ENCODE data around the gene ALK.

ALK gene

DNA sequence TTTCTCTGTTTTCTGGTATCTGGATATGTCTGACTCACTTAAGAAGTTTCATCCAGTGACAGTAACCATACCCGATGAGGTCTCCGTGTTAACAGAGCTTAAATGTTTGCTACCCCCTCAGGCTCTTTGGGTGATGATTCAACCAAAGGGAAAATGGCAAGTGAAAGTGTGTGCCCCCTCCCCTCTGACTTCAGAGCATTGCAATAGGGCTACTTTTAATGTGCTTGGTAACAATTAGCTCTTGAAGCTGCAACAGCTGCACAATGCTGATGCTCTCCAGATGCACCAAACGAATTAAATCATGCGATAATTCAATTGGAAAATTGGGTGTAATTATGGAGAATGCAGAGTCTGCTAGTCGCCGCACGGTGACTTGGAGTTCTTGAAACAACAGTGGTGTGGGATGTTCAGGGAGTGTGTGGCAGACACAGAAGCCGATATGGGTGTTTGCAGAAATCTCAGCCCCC, 270.7 kb downstream of the ALK start:
- no peak for DNase-seq (ENCODE audit: low read depth)

DNA sequence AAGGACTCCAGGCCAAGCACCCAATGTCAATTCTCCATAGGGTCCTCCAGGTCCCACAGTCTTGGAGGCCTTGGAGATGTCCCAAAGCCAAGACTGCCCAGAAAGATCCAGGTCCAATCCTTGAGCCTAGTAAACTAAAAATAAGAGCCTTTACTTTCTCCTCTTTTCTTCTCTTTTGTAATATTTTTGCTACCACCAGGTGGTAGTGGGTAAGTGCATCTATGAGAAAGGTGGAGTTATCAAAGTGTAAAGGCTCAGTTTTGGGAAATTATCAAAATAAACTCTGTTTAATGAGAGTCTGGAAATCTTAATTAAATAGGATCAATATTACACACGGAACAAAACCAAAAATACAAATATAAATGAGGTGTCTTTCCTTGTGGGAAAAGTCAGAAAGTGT, 276.4 kb downstream of the ALK start:
- DNase-seq (ENCODE audit: low read depth), result no peak

DNA sequence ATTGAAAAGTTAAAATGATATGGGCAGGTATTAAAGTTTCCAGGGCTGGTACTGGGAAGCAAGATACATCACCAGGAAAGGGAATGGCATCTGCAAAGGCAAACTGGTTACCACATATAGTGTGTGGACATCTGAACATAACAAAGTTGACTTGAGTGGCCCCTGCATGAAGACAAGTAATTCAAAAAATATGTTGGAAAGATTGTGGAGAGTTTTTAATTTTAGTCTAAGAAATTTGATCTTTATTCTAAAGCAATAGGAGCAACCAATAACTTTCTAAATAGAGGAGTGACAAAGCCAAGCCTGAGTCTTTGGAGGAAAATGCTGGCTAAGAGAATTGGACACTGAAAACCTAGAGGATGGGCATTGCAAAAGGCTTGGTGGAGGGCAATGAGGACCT, 278.2 kb downstream of the ALK start:
- DNase-seq (ENCODE audit: low read depth), result no peak

DNA sequence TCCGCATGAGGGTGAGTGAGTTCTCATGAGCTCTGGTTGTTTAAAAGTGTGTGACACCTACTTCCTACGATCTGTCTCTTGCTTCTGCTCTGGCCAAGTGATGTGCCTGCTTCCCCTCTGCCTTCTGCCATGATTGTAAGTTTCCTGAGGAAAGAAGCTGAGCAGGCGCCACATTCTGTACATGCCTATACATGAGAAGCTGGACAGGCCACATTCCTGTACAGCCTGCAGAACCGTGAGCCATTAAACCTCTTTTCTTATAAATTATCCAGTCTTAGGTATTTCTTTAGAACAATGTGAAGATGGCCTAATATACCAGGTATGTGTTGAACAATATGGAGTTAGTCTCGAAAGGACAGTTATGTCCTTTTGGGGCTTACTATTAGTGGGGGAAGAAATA, 281.0 kb downstream of the ALK start:
- DNase-seq (ENCODE audit: low read depth), result no peak

DNA sequence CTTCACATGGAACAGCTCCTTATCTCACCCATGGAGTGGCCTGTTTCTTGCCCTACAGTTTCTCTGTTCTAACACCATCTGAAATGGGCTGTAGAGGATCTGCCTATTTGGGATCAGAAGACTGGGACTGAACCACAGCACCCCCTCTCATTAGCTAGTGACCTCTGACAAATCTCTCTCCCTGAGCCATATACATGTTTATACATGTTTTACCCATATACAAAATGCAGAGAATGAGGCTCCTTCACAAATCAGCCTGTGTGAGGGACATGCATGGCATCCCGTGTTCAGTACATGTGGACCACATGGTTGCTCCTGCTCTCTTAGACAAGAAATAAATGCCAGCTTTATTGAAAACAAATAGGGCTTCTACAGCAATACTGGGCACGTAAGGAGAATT, 282.7 kb downstream of the ALK start:
- no peak for DNase-seq (ENCODE audit: low read depth)

DNA sequence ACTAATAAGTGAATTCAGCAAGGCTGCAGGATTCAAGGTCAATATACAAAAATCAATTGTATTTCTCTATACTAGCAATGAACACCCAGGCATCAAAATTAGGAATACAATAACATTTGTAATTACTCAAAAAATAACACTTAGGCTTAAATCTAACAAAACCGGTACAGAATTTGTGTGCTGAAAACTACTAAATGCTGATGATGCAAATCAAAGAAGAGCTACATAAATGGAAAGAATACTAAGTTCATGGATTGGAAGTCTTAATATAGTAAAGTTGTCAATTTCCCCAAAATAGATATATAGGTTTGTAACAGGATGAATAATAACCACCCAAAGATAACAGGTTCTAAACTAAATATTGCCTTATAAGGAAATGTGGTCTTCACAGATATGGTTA, 286.5 kb downstream of the ALK start:
- no peak for DNase-seq (ENCODE audit: low read depth)

DNA sequence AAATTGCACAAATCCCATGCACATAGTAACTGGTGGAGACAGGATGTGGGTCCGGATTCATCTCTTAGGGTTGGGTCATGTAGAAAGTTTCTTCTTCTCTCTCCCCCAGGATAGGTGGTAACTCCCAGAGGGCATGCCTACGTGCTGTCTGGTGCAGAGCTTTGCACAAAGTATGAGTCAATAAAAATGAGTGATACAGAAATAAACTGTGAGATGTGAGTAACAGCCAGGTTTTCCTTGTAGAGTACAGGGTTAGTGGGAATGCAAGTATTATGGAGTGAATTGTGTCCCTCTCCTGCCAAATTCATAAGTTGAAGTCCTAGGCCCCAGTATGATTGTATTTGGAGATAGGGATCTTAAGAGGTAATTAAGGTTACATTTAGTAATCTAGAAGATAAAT, 289.4 kb downstream of the ALK start:
- no peak for DNase-seq (ENCODE audit: low read depth)

DNA sequence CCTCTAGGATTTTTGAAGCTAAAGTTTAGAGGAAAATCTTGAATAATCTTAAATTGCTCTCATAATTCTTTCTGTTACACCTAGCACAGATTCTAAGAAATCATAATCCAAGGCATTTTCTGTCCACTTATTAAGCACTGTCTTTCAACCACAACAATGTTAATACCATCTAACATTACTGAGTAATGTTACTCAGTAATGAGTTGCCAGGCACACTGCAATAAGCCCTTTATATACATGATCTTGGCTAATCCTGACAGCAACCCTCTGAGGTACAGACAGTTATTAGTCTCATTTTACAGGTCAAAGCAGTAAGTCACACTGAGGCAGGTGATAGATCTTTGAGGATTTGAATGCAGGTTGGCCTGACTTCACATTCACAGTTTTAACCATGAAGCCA, 291.9 kb downstream of the ALK start:
- no peak for DNase-seq (ENCODE audit: low read depth)

DNA sequence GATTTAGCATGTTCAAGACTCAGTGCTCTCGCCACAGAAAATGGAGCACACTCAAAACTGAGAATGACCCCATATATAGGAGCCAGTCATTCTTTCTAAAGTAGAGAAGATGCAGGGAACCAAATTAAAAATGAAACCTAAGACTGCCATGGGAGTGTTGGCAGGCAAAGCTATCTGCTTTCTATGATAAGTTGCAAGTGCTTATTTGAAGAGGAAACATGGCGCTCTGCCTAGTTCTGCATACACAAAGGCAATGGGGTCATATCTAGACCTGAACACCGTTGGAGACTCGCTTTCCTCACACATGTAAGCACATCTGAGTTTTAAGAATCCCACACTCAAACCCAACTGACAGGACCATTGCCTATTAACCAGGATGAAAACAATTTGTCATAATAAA, 292.5 kb downstream of the ALK start:
- no peak for DNase-seq (ENCODE audit: low read depth)

DNA sequence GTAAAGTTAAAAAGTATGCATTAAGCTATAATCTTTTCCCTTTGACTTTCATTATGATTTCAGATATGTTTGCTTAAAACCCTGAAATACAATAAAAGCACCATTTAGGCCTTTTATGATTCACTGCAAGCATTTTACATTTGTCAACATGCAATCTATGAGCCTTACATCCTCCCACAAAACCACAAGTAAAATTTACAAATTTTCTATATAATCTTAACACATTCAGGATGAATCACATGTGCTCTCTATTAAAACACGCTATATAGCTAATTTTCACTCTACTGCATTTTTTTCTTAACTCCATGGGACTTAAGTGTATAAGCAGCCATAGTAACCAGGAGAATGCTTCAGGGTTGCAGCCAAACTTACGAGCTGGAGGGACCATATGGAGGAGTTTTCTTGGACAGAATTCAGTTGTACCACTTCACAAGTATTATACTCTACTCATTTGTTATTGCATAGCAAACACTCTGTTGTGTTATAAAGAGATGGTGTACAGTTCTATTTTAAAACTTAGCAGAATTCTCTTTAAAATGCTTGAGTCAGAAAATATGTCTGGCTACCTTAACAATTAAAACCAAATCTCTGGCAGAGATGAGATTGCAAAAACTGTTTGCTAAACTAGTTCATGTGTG, 293.2 kb downstream of the ALK start:
- DNase-seq (ENCODE audit: low read depth), result no peak

DNA sequence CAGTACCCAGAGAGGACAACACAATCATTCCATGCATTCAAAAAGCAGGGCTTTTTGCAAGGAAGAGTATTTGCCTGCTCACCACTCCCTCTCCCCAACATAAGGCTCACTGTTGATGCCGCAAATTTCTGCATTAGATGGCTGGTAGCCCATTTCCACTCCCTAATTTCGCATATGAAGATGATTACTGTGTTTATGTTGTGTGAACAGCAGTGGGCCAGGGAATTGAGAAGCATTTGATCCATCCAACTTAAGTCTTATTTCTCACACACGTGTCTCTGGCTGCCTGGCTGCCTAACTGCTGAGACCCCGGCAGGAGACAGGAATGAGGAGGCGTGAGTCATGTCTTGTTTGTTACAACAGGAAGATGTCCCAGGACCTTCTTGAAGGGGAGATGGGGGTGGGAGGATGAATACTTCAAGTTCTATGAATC, 294.1 kb downstream of the ALK start:
- no peak for DNase-seq (ENCODE audit: low read depth)

DNA sequence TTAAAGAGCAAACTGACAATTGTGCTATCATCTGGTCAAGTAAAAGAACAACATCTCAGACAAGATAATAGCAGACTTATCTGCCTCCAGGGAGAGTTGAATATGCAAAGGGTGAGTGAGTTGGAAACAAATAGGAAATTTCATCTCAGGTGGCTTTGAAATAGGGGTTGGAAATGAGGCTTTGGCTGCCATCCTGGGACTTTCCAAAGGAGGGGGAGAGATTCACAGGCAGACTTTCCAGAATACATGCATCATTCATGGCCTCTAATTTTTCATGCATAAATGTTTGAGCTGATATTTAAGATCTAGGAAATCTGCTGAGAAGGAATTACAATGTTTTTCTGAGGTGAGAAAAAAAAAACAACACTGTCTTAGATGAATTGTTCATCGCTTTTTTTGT, 300.5 kb downstream of the ALK start:
- no peak for DNase-seq (ENCODE audit: low read depth)

DNA sequence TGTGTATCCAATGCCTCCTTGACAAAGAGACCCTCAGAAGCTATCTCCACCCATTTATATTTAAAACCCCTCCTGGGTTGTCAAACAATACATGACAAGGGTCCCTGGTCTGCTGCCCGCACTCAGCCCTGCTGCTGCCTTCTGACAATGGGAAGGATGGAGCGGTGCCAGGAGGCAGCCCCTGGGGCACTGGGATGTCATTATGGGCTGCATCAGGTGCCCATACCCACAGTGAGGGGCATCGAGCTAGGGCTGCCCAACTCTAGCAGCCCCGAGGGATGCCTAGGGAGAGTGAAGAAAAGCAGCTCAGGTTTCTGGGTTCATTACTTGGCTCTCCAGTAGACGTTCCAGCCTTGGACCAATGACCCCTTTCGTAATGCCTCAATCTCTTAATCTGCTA, 301.7 kb downstream of the ALK start:
- no peak for DNase-seq (ENCODE audit: low read depth)

DNA sequence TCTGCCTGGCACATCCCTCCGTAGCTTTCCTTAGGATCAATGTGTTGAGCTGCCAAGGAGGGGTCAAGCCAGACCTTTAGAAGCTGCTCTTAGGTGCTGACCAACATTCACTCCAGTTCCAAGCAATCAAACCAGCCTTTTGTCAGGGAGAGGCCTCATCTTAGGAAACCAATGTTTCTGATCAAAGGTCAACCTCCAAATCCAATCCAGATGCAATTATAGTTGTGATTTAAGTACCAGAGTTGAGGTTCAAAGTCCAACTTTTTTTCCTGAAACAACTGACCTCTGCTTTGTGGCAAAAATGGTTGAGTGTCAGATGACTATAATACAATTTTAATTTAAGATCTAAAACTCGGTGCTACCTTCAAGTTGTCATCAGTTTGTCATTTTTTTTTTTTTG, 303.4 kb downstream of the ALK start:
- DNase-seq (ENCODE audit: low read depth), result no peak

DNA sequence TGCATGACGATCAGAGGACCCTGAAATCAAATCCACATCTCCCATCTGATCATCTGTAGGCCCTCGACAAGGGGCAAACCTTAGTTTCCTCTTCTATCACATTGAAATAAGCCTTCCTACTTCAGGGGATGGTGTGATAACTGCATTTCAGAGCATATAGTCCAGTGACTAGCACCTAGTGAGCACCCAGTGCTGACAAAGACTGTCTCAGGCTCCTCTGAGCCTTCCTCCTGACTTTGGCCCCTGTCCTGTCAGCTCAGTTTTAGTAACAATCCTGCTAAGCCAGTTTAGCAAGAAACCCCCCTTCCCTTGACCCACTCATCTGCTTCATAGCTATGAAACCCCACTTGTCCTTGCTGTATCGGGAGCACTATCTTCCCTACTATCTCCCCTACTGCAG, 304.0 kb downstream of the ALK start:
- no peak for DNase-seq (ENCODE audit: low read depth)

DNA sequence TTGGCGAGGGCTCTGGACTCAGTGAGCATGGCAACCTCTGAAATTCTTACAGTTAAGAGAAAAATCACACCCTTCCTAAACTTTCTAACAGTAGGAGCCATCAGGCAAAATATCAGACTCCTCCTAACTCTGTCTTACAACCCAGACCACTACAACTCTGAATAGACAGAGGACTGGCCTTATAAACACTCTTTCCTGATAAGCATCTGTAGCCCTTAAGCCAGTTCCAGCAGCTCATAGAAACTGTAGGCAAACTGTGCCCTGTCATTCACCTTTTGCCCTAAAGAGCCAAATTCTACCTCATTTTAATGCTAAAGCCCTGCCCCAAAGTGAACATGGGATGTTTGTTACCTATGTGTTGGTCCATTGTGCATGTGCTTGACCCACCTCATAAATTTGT, 304.8 kb downstream of the ALK start:
- DNase-seq (ENCODE audit: low read depth), result no peak

DNA sequence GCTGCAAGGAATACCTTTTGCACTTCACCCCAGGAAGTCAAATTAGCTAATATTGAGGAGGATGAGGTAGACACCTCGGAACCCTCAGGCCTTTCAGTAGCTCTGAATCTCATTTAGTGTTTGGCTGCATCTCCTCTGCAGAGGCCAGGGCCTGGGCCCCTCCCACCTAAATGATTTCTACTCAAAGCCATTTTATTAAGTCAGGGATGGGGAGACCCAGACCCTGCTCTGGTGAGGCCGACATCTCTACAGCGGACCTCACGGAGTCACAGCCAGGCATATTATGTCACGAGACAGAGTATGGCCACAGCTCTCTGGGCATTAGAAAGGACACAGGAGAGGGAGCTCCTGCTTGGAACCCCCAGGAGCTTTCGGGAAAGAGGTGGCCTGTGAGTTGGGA, 305.5 kb downstream of the ALK start:
- no peak for DNase-seq (ENCODE audit: low read depth)

DNA sequence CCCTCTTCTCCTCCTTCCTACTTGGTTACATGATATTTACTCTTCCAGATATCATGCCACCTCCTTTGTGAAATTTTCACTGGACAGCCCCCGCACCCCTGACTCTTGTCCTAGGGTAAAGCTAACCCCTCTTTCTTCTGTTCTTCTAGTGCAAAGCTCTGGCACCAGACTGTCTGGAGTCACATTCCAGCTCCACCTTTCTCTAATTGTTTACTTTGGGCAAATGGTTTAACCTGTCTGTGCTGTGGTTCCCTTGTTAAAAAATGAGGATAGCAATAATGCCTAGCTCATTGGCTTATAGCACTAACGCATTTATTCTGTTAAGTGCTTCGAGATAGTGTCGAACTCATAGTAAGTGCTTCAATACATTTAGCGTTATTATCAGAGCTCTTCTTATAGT, 306.2 kb downstream of the ALK start:
- no peak for DNase-seq (ENCODE audit: low read depth)

DNA sequence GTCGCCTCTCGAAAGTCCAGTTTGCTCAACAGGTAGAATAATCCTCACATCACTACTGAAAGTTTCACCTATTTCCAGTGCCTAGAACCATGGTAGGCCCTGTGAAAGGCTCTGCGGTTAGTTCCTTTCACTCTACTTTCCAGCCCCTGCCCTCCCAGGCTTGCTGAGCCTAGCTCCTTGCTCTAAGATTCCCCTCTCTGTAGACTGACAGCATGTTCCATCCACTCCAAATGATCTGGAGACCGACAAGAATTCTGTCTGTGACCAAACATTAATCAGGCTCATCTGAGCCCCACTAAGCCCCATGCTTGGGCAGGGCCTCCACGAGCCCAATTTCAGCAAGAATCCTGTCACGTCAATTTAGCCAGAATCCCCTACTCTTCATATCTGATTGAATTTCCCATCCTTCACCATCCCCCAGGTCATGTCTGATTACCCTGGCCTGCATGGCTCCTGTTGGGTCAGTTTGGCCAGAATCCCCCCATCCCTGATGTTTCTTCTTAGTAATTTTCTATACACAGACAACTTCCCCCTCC, 307.0 kb downstream of the ALK start:
- DNase-seq (ENCODE audit: low read depth), result no peak

DNA sequence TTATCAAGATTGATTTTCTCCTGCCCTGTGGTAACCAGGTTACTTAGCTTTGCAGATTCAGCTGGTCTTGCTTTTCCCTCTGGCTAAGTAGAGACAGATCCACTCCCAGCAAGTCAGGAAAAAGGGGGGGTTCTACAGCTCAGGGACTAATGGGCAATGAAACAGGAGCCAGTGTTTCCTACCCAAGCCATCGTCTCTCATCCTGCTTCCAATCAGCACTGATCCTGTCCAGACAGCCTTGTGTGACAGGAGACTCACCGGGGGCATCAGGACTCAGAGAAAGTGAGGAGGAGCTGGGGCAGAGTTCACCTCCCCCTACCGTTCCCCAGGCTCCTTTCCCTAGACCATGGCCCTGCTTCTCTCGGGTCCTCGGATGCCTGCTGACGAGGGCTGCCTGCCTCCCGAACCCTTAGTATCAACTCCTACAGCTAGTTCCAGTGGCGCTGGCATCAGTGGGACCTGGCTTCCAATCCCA, 307.6 kb downstream of the ALK start:
- no peak for DNase-seq (ENCODE audit: low read depth)

DNA sequence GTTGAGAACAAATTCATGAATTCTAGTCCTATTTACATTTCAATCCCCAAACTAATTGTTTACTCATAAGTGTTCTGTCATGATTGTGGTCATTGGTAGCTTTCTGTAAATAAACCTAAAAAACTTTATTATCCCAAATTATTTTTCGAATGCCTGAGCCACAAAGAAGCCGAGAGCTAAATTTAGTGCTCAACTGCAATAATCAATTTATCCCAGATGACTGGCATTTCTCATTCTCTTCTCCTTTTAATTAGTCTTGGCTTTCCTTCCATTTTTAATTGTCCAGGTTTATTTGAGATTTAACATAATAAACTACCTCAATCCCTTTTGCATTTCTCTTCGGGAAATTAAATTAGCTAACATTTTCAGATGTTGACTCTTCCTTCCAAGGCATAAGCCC, 308.3 kb downstream of the ALK start:
- DNase-seq (ENCODE audit: low read depth), result no peak

DNA sequence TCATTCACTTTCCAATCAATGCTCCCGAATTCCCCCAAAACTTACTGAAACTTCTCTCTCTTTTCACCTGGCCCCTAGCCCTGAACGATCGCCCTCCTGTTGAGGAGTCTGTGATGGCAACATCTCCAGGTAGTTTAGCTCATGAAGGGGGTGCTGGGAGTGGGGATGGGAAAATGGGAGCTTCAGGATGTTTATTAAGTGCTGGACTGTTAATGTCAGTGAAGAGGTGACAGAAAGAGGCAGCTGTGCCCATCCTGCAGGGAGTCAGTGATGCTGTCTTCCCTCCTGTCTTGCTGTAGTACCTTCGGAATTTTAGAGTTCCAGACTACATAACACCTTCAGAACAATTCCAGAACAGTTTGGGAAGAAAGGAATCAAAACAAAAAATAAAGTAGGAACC, 308.8 kb downstream of the ALK start:
- no peak for DNase-seq (ENCODE audit: low read depth)

DNA sequence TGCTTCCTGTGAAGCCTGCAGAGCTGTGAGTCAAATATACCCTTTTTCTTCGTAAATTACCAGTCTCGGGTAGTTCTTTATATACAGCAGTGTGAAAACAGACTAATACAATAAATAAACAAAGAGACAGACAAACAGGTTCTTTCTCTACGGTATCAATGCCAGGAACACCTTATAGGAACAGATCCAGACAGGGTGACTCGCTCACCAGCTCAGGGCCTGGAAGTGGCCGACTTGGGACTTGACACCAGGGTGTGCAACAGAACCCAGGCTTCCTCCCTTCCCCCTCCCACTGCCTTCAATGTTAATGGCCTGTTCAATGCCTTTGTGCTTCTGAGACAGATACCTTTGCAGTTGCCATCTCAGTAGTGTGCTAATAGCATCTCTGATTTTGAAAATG, 309.5 kb downstream of the ALK start:
- no peak for DNase-seq (ENCODE audit: low read depth)

DNA sequence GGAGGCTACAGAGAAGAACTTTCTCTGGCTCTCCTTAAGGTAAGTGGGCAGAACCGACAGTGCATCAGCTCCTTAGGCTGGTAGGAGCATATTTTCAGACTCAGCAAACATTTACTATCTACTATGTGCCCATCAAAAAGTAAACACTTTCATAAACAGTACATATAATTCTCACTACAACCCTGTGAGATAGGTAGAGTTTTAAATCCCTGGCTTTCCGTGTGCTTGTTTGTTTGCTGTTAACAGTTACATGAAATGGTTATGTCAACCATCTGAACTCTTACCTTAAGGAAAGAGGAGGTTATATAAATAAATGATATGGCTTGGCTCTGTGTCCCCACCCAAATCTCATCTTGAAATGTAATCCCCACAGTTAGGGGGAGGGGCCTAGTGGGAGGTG, 310.1 kb downstream of the ALK start:
- DNase-seq (ENCODE audit: low read depth), result no peak
